A549 (cell line): ENCODE data around the gene MAP6.
"Not testable (repeated sequence)": the region's sequence is repeated elsewhere in the genome, so short reads cannot be mapped to it uniquely, and the experiment has no call there.

Source experiments
- CEBPB ChIP-seq, 2 experiments: fragments of >200 bp in 1 of 2; sonication (Bioruptor Twin) in 1 of 2; formaldehyde crosslinking in 1 of 2; IDR thresholded peaks; 2 replicates each; pipeline ENCODE4 v1.6.1; 2012 to 2016
- HMGXB4 ChIP-seq: fragments of 250-450 bp; sonication (Bioruptor Pico); IDR thresholded peaks from 2 replicates; pipeline ENCODE4 v1.5.0; 2021; ENCODE audit warnings: mild to moderate bottlenecking, moderate library complexity, borderline replicate concordance
- ZNF302 ChIP-seq: fragments of 250-450 bp; sonication (Bioruptor Pico); IDR thresholded peaks from 2 replicates; pipeline ENCODE4 v1.9.0; 2021; ENCODE audit warnings: inconsistent platforms, mild to moderate bottlenecking, moderate library complexity
- TF ChIP-seq, protein P1 (sequence below): fragments of >200 bp; sonication (Bioruptor Twin); formaldehyde crosslinking; IDR thresholded peaks from 3 replicates; pipeline ENCODE4 v1.5.1; 2016
- TF ChIP-seq, protein P2 (sequence below): IDR thresholded peaks from 2 replicates; pipeline ENCODE4 v1.6.1; 2012

DNA sequence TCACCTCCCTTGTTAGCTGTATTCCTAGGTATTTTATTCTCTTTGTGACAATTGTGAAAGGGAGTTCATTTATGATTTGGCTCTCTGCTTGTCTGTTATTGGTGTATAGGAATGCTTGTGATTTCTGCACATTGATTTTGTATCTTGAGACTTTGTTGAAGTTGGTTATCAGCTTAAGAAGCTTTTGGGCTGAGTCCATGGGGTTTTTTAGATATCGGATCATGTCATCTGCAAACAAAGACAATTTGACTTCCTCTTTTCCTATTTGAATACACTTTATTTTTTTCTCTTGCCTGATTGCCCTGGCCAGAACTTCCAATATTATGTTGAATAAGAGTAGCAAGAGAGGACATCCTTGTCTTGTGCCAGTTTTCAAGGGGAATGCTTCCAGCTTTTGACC, 15.0 kb upstream of the MAP6 start:
- not testable (repeated sequence) for TF ChIP-seq CEBPB (IDR thresholded peaks at IDR 0.05); HMGXB4; ZNF302 (CRISPR knock-in tag)
- TF ChIP-seq, protein P1, sequence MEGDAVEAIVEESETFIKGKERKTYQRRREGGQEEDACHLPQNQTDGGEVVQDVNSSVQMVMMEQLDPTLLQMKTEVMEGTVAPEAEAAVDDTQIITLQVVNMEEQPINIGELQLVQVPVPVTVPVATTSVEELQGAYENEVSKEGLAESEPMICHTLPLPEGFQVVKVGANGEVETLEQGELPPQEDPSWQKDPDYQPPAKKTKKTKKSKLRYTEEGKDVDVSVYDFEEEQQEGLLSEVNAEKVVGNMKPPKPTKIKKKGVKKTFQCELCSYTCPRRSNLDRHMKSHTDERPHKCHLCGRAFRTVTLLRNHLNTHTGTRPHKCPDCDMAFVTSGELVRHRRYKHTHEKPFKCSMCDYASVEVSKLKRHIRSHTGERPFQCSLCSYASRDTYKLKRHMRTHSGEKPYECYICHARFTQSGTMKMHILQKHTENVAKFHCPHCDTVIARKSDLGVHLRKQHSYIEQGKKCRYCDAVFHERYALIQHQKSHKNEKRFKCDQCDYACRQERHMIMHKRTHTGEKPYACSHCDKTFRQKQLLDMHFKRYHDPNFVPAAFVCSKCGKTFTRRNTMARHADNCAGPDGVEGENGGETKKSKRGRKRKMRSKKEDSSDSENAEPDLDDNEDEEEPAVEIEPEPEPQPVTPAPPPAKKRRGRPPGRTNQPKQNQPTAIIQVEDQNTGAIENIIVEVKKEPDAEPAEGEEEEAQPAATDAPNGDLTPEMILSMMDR: not testable (repeated sequence)
- TF ChIP-seq, protein P2, sequence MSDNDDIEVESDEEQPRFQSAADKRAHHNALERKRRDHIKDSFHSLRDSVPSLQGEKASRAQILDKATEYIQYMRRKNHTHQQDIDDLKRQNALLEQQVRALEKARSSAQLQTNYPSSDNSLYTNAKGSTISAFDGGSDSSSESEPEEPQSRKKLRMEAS: not testable (repeated sequence)
